22Rv1 (cell line): ENCODE data around the gene SMPDL3A.

ENCODE experiments used
- ZFX ChIP-seq: fragments of 450-650 bp; IDR thresholded peaks from 2 replicates; pipeline ENCODE4 v1.6.1; 2017; ENCODE audit warnings: antibody characterized with exemption, borderline replicate concordance
- TF ChIP-seq, protein P1 (sequence below): fragments of 450-650 bp; IDR thresholded peaks from 2 replicates; pipeline ENCODE4 v1.5.1; 2017; ENCODE audit warnings: mild to moderate bottlenecking

DNA sequence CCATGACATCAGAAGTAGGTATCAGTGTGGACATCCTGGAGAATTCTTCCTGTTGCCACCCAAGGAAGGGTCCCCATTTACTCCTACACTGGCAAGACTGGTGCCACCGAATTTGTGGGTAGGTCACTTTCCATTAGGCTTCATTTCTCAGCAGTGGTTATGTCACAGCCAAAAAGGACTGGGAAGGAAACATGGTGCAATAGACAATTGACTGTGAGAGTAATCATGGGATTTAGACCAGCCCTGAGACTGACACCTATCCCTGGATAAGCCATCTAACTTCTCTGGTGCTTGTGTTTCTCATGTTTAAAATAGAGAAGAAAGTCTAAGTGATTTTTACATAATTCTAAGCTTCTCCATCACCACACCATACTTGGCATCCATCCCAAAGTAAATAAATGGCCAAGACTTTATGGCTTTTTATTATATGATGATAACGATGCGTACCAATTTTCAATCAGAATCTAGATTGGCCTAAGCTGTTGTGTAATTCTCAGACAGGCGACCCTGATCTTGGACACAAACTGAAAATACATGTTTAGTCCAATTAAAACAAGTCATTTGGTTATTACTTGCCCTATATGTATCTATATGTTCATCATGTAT is 10.2 kb downstream of the SMPDL3A start:
- TF ChIP-seq, protein P1, sequence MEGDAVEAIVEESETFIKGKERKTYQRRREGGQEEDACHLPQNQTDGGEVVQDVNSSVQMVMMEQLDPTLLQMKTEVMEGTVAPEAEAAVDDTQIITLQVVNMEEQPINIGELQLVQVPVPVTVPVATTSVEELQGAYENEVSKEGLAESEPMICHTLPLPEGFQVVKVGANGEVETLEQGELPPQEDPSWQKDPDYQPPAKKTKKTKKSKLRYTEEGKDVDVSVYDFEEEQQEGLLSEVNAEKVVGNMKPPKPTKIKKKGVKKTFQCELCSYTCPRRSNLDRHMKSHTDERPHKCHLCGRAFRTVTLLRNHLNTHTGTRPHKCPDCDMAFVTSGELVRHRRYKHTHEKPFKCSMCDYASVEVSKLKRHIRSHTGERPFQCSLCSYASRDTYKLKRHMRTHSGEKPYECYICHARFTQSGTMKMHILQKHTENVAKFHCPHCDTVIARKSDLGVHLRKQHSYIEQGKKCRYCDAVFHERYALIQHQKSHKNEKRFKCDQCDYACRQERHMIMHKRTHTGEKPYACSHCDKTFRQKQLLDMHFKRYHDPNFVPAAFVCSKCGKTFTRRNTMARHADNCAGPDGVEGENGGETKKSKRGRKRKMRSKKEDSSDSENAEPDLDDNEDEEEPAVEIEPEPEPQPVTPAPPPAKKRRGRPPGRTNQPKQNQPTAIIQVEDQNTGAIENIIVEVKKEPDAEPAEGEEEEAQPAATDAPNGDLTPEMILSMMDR = no peak
- TF ChIP-seq ZFX = no peak
